ENCODE measurements around the gene MRPL24. TPM values are rescaled to one million over a fixed set of nuclear protein-coding genes. Genes with fewer than 3 reads are reported as not detected.

MRPL24 gene
- total and polyA plus RNA-seq, 9 of the 15 experiments (the other 6 are each of a cell fraction or from before 2014, with no cell fraction given) = 74.3 to 267 (median 113) TPM

DNA sequence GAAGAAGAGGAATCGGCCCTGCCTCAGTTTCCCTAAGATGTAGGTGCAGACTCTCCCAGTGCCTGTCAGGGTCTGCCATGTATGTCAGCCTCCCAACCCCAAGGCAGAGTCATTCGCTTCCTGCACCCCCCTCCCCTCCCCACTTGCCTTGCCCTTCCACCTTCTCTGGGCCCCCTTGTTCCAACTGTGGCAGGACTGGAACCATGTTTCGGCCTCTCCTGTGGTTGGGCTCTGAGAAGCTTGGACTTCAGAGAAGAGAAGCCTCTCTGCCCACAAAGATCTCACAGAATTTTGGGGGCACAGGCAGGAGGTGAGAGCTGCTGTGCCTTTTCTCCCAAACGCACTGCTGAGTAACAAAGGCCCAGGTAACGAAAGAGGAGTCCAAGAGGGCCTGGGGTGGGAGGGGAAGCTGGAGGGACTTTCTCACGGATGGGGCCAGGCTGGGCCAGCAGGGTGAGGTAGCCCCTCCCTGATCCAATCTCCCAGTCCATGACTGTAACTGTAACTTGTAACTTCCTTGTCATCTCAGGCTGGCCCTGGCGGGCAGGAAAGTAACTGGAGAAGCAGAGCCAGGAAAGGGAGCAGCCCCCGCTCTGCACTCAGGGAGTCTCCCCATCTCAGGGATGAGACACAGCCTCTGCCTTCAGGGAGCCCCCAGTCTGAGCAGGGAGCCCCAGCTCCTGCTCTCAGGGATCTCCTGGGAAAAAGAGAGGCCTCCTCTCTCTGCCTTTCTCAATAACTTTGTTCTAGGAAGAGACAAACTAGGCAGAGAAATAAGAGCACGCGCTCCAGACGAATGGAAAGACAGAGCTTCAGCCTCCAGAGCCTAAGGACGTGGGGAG, 46.8 kb downstream of the MRPL24 start (continued):
- TF ChIP-seq, protein P1, sequence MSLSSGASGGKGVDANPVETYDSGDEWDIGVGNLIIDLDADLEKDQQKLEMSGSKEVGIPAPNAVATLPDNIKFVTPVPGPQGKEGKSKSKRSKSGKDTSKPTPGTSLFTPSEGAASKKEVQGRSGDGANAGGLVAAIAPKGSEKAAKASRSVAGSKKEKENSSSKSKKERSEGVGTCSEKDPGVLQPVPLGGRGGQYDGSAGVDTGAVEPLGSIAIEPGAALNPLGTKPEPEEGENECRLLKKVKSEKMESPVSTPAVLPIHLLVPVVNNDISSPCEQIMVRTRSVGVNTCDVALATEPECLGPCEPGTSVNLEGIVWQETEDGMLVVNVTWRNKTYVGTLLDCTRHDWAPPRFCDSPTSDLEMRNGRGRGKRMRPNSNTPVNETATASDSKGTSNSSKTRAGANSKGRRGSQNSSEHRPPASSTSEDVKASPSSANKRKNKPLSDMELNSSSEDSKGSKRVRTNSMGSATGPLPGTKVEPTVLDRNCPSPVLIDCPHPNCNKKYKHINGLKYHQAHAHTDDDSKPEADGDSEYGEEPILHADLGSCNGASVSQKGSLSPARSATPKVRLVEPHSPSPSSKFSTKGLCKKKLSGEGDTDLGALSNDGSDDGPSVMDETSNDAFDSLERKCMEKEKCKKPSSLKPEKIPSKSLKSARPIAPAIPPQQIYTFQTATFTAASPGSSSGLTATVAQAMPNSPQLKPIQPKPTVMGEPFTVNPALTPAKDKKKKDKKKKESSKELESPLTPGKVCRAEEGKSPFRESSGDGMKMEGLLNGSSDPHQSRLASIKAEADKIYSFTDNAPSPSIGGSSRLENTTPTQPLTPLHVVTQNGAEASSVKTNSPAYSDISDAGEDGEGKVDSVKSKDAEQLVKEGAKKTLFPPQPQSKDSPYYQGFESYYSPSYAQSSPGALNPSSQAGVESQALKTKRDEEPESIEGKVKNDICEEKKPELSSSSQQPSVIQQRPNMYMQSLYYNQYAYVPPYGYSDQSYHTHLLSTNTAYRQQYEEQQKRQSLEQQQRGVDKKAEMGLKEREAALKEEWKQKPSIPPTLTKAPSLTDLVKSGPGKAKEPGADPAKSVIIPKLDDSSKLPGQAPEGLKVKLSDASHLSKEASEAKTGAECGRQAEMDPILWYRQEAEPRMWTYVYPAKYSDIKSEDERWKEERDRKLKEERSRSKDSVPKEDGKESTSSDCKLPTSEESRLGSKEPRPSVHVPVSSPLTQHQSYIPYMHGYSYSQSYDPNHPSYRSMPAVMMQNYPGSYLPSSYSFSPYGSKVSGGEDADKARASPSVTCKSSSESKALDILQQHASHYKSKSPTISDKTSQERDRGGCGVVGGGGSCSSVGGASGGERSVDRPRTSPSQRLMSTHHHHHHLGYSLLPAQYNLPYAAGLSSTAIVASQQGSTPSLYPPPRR (CRISPR knock-in tag; IDR thresholded peaks at IDR 0.05; ENCODE audit: borderline replicate concordance) = no peak
- TF ChIP-seq, protein P2, sequence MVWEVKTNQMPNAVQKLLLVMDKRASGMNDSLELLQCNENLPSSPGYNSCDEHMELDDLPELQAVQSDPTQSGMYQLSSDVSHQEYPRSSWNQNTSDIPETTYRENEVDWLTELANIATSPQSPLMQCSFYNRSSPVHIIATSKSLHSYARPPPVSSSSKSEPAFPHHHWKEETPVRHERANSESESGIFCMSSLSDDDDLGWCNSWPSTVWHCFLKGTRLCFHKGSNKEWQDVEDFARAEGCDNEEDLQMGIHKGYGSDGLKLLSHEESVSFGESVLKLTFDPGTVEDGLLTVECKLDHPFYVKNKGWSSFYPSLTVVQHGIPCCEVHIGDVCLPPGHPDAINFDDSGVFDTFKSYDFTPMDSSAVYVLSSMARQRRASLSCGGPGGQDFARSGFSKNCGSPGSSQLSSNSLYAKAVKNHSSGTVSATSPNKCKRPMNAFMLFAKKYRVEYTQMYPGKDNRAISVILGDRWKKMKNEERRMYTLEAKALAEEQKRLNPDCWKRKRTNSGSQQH (CRISPR knock-in tag; IDR thresholded peaks at IDR 0.05) = no peak
- TF ChIP-seq XRCC5 (IDR thresholded peaks at IDR 0.05; ENCODE audit: low read depth, low read length) (no peak), ZNF143 (CRISPR knock-in tag; IDR thresholded peaks at IDR 0.05) (no peak), DNMT1 (IDR thresholded peaks at IDR 0.05) (no peak), ZNF77 (CRISPR knock-in tag; IDR thresholded peaks at IDR 0.05) (no peak), ZNF507 (tag; conservative IDR thresholded peaks at IDR 0.05) (no peak), NFXL1 (CRISPR knock-in tag; IDR thresholded peaks at IDR 0.05) (no peak), ZNF140 (CRISPR knock-in tag; IDR thresholded peaks at IDR 0.05) (no peak), RNF2 (IDR thresholded peaks at IDR 0.05) (peak; percentile 28; the same call in 1 of the 2 replicates), FOS (IDR thresholded peaks at IDR 0.05; ENCODE audit: extremely low read depth, insufficient read length) (no peak), LARP7 (IDR thresholded peaks at IDR 0.05) (no peak), MYC (IDR thresholded peaks at IDR 0.05; ENCODE audit: low read depth, low read length) (no peak; the same call in 1 of the 2 replicates), MYC (CRISPR knock-in tag; IDR thresholded peaks at IDR 0.05; ENCODE audit: borderline replicate concordance, low read depth) (peak; percentile 82; the same call in 1 of the 2 replicates), ZNF586 (CRISPR knock-in tag; conservative IDR thresholded peaks at IDR 0.05) (no peak; the same call in 1 of the 2 replicates), SRSF3 (IDR thresholded peaks at IDR 0.05; ENCODE audit: insufficient read depth, low read length) (no peak), ZNF436 (CRISPR knock-in tag; IDR thresholded peaks at IDR 0.05) (no peak)
- TF ChIP-seq, protein P3, sequence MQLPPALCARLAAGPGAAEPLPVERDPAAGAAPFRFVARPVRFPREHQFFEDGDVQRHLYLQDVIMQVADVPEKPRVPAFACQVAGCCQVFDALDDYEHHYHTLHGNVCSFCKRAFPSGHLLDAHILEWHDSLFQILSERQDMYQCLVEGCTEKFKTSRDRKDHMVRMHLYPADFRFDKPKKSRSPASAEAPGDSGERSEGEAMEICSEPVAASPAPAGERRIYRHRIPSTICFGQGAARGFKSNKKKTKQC (CRISPR knock-in tag; IDR thresholded peaks at IDR 0.05) = no peak
- TF ChIP-seq, protein P4, sequence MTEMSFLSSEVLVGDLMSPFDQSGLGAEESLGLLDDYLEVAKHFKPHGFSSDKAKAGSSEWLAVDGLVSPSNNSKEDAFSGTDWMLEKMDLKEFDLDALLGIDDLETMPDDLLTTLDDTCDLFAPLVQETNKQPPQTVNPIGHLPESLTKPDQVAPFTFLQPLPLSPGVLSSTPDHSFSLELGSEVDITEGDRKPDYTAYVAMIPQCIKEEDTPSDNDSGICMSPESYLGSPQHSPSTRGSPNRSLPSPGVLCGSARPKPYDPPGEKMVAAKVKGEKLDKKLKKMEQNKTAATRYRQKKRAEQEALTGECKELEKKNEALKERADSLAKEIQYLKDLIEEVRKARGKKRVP (CRISPR knock-in tag; IDR thresholded peaks at IDR 0.05) = 0 out of 2 replicates have a peak, but pooled peaks have one; percentile 17
